Forelimb muscle (tissue), 1 donor: ENCODE measurements around the gene SLC9A5. TPM values are rescaled to one million over a fixed set of nuclear protein-coding genes. Genes with fewer than 3 reads are reported as not detected.

Experiments used
- DNase-seq: peaks from one replicate; pipeline ENCODE4 v3.0.0-alpha.2; 2013; ENCODE audit warnings: low read depth
- polyA plus RNA-seq: library from polyadenylated mRNA; unstranded; fragments of 120-200 nt; gene quantifications from one replicate; pipeline ENCODE4 v1.2.1, GENCODE V29; 2013; ENCODE audit not compliant: insufficient read length

The SLC9A5 gene
- polyA plus RNA-seq, 1 donor, result 1.2 TPM

- DNase-seq, result no peak
These were observed 61.8 kb downstream of the SLC9A5 start for GRCh38 chr16:67310561-67310960.

- DNase-seq, result no peak
These were observed 63.1 kb downstream of the SLC9A5 start for GRCh38 chr16:67311607-67312488.

- no peak for DNase-seq
These were observed 63.9 kb downstream of the SLC9A5 start for GRCh38 chr16:67312719-67313118.

DNA sequence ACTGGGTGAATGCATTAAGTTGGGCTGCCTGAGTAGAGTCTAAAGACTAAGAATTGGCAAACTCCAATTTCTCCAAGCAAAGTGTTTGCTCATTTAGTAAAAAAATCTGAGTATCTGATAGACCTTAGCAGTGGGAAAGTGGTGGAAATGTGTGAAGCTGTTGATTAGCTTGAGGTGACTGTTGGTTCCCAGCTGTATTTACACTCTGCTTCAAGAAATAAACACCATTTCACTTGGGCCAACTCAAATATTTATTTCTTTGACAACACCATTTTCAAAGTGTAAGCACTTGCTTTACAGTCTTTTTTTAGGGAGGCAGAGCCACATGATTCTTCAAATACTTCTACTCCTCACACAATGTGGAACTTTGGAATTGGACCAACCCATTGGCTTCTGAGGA is 69.1 kb downstream of the SLC9A5 start:
- DNase-seq, result no peak

Other genes with a start within 250 kb of the SLC9A5 start
- gene CBFB, start 219.8 kb upstream of the SLC9A5 start, polyA plus RNA-seq, result 42.5 TPM
- gene PHAF1, start 139.0 kb upstream of the SLC9A5 start, polyA plus RNA-seq, result 18.4 TPM
- gene B3GNT9, start 98.0 kb upstream of the SLC9A5 start, polyA plus RNA-seq, result 9.7 TPM
- 4.4 TPM for gene TRADD, start 89.1 kb upstream of the SLC9A5 start, polyA plus RNA-seq
- 3.6 TPM for gene FBXL8, start 89.0 kb upstream of the SLC9A5 start, polyA plus RNA-seq
- gene HSF4, start 84.2 kb upstream of the SLC9A5 start, polyA plus RNA-seq, result 3.5 TPM
- gene NOL3, start 78.4 kb upstream of the SLC9A5 start, polyA plus RNA-seq, result 34.4 TPM
- 18.8 TPM for gene MATCAP1, start 65.0 kb upstream of the SLC9A5 start, polyA plus RNA-seq
- gene EXOC3L1, start 58.8 kb upstream of the SLC9A5 start, polyA plus RNA-seq, result 12.9 TPM
- 40.5 TPM for gene E2F4, start 56.8 kb upstream of the SLC9A5 start, polyA plus RNA-seq
- gene ELMO3, start 49.8 kb upstream of the SLC9A5 start, polyA plus RNA-seq, result 1.1 TPM
- gene TMEM208, start 21.8 kb upstream of the SLC9A5 start, polyA plus RNA-seq, result 18.6 TPM
- 24.6 TPM for gene FHOD1, start 1.5 kb upstream of the SLC9A5 start, polyA plus RNA-seq
- 9.9 TPM for gene PLEKHG4, start 30.6 kb downstream of the SLC9A5 start, polyA plus RNA-seq
- 0.32 TPM for gene KCTD19, start 77.8 kb downstream of the SLC9A5 start, polyA plus RNA-seq
- 0.47 TPM for gene LRRC36, start 77.8 kb downstream of the SLC9A5 start, polyA plus RNA-seq
- gene TPPP3, start 144.5 kb downstream of the SLC9A5 start, polyA plus RNA-seq, result 497 TPM
- 18.9 TPM for gene ZDHHC1, start 167.5 kb downstream of the SLC9A5 start, polyA plus RNA-seq
- 11.1 TPM for gene HSD11B2, start 182.1 kb downstream of the SLC9A5 start, polyA plus RNA-seq
- 61.4 TPM for gene ATP6V0D1, start 232.2 kb downstream of the SLC9A5 start, polyA plus RNA-seq
- not detected for gene AGRP, start 234.6 kb downstream of the SLC9A5 start, polyA plus RNA-seq